Limb (tissue), 2 donors: ENCODE measurements around the gene EPS8L1.
"Not testable (repeated sequence)": the region's sequence is repeated elsewhere in the genome, so short reads cannot be mapped to it uniquely, and the experiment has no call there.

Experiments used
- DNase-seq, 2 donors: peaks; one replicate each; pipeline ENCODE4 v3.0.0-alpha.2; 2016; ENCODE audit errors: extremely low spot score in 2 of 2

EPS8L1 gene

GRCh38 chr19:55075371-55075998 lies at the start of gene EPS8L1:
Gene EPS8L1 (plus strand): TSS chr19:55075869. CDS start chr19:55076445, 576 bp downstream.
- DNase-seq: no peak

DNA sequence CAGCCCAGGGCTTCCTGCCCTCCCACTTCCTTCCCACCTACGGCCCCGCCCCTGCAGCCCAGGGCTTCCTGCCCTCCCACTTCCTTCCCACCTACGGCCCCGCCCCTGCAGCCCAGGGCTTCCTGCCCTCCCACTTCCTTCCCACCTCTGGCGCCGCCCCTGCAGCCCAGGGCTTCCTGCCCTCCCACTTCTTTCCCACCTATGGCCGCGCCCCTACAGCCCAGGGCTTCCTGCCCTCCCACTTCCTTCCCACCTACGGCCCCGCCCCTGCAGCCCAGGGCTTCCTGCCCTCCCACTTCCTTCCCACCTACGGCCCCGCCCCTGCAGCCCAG lies 48.6 kb upstream of the EPS8L1 start:
- not testable (repeated sequence) for DNase-seq

DNA sequence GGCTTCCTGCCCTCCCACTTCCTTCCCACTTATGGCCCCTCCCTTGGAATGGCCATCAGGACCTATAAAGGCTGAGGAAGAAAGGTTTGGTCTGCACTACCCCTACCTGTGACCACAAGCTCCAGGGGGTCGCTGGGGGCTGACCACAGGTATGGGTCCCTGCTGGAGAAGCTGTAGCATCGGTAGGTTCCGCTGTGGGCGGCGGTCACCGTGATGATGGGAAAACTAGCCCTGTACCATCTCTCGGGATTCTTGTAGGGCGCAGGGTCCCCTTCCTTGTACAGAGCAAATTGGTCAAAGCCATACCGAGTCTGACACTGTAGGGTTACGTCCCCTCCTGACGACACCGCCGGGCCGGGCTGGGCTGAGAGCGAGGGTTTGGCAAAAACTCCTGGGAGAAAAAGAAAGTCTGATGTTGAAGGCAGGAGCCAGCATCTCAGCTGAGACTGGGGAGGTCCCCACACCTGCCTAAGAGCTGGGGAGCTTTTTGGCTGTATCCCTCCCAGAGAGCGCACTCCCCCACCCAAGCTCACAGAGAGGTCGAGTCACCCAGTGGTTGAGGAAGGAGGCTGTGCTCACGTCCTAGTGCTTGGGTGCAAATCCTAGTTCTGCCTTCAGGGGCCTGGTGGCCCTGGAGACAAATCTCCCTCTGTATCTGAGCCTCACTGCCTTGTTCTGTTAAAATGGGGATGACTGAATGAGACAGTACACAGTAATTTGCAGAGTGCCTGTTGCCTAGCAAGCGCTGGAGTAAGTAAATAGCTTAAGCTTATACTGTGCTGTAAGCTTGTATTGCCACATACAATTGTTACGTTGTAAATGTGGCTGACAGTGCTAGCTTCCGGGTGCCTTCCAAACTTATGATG lies 48.0 kb upstream of the EPS8L1 start:
- DNase-seq: no peak

DNA sequence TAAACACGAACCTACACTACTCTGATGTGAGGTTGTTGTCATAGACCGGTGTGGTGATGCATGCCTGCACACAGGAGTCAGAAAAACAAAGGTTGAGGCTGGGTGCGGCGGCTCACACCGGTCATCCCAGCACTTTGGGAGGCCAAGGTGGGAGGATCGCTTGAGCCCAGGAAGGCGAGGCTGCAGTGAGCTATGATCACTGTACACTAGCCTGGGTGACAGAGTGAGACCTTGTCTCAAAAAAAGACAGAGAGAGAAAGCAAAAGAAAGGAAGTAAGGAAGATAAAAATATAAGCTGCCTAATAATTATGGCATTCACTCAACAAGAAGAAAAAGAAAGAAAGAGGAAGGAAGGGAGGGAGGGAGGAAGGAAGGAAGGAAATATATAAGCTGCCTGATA lies 46.9 kb upstream of the EPS8L1 start:
- DNase-seq: no peak

- no peak for DNase-seq
Measured at GRCh38 chr19:55031178-55031577, 44.5 kb upstream of the EPS8L1 start.

DNA sequence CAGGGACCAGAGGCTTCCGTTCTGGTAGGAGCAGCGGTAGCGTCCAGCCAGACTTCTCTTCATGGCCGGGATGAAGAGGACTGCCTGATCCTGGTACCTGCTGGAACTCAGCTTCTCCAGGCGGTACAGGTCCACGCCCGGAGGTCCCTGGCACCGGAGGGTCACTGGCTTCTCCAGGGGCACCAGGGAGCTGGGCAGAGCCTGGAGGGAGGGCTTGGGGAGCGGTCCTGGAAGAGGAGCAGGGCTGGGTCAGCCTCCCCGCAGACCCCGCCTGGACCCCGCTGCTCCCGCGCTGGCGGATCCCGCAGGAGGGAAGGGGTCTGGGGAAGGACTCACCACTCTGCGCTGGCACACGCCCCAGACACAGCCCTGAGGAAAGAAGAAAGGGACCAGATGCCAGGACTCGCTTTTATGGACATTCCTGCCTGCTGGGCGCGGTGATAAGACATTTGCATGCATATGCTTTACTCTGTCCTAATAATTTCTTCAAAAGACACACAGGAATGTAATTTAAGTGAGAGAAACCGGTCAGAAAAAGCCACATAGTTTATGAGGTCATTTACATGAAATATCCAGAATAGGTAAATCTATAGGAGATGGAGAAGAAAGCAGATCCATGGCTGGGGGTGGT lies 43.4 kb upstream of the EPS8L1 start:
- DNase-seq: no peak

DNA sequence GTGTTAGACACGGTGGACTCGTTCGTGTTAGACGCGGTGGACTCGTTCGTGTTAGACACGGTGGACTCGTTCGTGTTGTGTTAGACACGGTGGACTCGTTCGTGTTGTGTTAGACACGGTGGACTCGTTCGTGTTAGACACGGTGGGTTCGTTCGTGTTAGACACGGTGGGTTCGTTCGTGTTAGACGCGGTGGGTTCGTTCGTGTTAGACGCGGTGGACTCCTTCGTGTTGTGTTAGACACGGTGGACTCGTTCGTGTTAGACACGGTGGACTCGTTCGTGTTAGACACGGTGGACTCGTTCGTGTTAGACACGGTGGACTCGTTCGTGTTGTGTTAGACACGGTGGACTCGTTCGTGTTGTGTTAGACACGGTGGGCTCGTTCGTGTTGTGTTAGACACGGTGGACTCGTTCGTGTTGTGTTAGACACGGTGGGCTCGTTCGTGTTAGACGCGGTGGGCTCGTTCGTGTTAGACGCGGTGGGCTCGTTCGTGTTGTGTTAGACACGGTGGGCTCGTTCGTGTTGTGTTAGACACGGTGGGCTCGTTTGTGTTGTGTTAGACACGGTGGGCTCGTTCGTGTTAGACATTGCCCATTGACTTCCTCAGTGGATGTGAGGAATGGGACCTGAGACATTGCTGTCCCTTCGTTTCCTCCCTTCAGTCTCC lies 42.6 kb upstream of the EPS8L1 start:
- not testable (repeated sequence) for DNase-seq

DNA sequence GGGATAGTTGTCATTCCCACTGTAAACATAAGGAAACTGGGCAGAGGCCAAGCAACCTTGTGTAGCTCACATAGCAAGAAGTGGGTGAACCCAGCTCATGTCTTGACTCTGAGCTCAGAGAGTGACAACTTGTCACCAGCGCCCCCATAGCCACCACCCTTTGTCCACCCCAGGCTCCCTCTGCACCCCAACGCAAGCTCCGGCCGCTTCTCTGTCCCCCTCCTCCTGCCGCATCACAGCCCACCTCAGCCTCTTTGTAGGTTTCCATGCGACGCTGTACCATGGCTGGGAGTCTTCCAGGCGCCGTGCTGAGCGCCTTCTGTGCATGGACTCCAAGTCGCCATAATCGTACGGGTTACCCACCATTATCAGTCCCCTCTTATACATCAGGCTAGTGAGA lies 40.9 kb upstream of the EPS8L1 start:
- no peak for DNase-seq

- no peak for DNase-seq
Measured at GRCh38 chr19:55036058-55036457, 39.6 kb upstream of the EPS8L1 start.

DNA sequence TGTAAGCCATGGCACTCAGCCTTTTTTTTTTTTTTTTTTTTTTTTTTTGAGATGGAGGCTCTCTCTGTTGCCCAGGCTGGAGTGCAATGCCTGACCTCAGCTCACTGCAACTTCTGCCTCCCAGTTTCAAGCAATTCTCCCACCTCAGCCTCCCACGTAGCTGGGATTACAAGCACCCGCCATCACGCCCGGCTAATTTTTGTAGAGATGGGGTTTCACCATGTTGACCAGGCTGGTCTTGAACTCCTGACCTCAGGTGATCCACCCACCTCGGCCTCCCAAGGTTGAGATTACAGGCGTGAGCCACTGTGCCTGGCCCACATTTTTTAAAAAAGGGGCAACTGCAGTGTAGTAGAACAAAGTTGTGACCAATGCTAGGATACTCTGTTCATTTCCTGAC lies 38.1 kb upstream of the EPS8L1 start:
- not testable (repeated sequence) for DNase-seq

DNA sequence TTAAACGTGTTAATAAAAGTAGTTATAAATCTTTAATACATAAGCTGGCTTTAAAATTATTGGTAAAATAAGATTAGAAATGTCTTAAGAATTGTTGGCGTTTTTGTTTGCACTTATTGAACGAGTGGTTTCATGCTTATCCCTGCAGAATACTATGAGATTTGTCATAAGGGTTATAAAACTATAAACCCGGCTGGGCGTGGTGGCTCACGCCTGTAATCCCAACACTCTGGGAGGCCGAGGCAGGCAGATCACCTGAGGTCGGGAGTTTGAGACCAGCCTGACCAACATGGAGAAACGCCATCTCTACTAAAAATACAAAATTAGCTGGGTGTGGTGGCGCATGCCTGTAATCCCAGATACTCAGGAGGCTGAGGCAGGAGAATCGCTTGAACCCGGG lies 35.0 kb upstream of the EPS8L1 start:
- DNase-seq: not testable (repeated sequence)

DNA sequence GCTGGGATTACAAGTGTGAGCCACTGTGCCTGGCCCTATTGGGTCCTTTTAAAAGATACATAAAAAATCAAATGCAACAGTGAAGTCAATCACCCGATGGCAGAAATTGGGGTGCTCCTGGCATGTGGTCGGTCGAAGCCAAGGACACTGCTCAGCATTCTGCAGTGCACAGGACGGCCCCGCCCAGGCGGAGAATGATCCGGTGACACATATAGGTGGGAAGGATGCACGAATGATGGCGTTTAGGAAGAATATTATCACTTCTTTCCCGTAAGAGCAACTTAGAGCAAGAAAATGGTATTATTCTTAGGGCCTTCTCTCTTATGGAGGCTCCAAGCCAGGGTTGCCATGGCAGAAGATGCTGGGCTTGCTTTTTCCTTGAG lies 34.4 kb upstream of the EPS8L1 start:
- no peak for DNase-seq

- no peak for DNase-seq
Measured at GRCh38 chr19:55041627-55042343, 33.9 kb upstream of the EPS8L1 start.

- no peak for DNase-seq
Measured at GRCh38 chr19:55042344-55042678, 33.4 kb upstream of the EPS8L1 start.

DNA sequence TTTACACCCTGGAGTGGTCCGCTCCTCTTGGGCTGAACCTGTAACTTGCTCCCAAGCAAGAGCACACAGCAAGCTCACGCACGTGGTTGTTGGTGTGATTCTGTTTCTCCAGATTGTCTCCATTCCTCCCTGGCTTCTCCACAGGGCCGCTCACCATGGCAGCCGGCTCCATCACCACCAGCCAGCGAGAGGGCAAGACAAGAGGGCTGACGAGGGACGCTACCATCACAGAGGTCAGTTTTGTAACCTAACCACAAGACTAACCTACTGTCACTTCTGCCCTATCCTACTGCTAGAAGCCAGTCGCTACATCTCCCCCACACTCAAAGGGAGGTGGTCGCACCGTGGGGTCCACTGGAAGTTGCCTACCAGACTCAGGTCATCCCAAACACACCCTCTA lies 33.0 kb upstream of the EPS8L1 start:
- DNase-seq: no peak

DNA sequence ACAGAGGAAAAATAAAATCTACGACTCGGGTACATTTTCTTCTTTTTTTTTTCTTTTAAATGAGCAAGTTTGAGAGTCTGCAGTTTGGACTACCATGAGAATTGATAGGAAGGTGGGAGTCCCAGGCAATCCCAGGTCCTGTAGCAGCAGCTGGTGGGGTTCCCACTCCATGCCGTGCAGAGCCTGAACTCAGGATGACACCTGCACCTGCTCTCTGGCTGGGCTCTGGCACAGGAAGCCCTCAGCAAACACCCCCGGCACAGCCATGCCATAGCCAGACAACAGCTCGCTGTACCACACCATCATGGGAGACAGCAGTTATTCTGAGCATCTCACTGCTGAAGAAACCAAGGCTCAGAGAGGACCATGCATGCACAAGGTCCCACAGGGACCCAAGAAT lies 31.4 kb upstream of the EPS8L1 start:
- no peak for DNase-seq

DNA sequence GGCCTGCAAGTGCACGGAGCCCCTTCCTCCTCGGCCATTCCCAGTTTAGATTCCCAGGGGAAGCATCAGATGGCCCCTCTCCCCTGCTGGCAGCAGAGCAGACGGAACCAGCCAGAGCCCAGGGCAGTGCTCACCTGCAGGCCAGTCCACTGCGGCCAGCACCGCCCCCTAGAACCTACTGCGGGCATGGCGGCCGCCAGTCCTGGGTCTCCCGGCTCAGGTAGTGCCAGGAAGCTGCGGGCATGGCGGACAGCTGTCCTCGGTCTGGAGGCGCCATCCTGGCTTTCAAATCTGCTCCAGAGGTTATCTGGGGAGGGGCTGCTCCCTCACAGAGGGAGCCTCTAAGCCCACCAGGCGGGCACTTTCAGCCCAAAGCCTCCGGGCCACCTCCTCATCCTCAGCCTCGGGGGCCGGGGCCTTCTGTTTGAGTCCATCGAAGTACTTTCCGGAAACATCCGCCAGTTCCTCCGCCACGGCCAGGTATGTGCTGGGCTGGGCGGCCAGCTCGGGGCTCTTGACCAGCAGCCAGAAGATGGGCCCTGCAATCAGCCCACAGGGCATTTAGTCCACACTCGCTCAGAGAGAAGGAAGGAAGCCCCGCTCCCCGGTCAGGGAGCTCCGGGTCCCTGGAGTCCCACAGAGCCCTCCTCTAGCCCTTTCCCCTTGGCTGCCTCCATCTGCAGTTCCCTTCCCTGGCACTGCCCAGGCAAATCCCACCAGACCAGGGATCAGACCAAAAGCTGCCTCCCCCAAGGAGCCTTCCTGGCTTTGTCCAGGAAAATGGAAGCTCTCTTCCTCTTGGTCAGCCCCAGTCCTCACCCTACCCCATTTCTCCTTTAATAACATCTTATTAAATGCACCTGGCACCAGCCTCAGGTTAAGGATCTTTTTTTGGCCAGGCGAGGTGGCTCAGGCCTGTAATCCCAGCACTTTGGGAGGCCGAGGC lies 30.6 kb upstream of the EPS8L1 start:
- no peak for DNase-seq

DNA sequence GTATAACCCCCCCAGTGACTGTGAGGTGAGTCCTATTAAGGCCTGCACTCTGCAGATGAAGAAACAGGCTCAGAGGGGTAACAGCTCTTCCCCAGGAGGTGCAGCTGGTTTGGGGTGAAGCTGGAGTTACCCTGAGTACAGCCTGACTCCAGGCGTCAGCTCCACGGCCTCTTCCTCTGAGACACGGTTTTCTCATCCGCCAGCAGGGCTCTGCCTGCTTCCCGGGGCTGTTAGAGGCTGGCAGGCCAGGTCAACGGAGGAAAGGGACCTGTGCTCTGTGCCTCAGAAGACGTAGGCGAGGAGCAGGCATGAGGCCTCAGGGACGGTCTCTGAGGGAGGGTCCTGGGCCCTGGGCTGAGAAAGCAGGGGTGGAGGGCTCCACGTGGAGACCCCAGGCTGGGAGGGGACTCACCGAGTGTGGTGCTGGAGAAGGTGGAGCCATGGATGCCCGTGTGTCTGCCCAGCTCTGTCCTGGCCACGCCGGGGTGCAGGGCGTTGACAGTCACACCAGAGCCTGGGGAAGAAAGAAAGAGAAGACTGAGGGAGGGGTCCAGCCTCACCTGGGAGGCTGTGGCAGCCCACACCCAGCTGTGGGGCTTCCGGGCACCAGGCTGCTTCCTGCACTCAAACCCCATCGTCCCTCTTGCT lies 28.6 kb upstream of the EPS8L1 start:
- no peak for DNase-seq

DNA sequence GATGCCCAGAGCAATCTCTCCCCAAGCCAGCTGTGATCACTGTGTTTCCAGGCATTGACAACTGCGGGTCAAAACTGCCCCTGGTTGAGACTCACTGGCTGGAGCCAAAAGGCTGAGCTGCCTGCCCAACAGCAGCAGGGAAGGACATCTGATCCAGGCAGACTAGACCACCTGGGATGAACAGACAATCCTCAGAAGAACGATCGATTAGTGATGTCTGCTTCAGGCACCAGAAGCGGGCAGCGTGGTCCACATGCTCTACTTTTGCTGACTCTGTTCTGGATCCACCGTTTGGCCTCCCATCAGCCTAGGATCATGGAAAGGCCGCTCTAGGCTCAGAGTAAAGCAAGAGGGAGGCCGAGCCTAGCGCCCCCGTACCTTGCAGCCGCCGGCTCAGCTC lies 27.7 kb upstream of the EPS8L1 start:
- DNase-seq: no peak

- DNase-seq: no peak
Measured at GRCh38 chr19:55048446-55048845, 27.2 kb upstream of the EPS8L1 start.
